Dermis blood vessel endothelial cell (primary cell): Measurements from ENCODE around the gene EDRF1. TPM values are rescaled to one million over a fixed set of nuclear protein-coding genes. Genes with fewer than 3 reads are reported as not detected.

Experiments used
- DNase-seq: peaks from one replicate; pipeline ENCODE4 v3.0.0; 2010
- total RNA-seq: library from RNA; depleted of rRNA; stranded (reverse); fragments of >200 nt; gene quantifications from 2 replicates; pipeline ENCODE4 v1.2.3, GENCODE V29; 2014

EDRF1 gene
- total RNA-seq, 1 donor from 2014 or later = 19.1 TPM

DNA sequence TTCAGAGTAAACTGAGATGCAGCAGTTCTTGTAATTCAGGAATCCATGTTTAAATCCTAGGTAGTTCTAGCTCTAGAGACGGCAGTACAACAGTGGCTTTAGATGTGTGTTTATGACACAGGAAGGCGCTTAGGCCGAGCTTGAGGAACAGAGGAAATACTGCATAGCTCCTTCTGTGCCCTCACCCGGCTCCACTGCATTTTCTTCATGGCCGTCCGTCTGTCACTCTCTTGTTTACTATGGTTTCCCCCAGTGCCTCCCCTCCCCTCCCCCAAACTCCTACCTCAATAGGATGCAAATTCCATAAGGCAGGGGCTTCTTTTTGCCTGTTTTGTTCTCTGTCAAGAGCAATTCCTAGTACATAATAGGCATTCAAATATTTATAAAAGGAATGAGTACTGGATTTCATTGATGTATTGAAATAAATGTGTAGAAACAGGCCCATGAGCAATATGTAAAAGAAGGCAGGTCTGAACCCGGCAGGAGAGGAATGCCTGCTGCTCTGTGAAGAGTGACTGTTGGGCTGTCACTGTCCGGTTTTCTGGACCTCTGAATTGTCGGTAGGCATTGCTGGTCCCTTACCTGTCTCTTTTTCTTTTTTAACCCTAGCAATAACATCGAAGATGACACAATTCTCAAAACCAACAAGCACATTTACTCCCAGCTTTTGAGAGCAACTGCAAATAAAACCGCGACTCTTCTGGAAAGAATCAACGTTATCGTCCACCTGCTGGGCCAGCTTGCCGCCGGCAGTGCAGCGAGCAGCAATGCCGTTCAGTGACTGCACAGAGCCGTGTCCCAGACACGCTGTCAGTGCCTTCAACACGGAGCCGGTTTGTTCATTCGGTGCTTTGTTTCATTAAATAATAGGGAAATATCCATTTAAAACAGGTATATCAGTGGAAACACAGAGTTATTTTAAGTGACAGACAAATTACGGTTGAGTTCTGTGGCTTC is 43.5 kb downstream of the EDRF1 start:
- DNase-seq = no peak

DNA sequence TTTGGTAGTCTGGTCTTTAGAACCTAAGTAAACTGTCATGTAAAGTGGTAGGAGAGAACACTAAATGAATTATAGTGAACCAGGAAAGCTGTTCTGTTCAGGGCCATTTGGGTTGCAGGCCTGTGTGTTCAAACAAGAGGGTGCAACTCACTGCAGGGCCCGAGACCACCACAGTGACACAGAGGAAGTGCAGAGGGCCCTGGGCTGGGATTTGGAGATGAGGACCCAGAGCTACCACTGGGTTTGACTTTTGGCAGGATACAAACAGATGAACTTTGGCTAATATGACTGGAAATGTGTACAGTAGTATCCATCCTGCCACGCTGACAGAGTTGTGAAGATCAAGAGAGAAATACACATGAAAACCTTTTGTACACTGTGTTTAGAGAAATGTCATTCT is 46.3 kb downstream of the EDRF1 start:
- no peak for DNase-seq

DNA sequence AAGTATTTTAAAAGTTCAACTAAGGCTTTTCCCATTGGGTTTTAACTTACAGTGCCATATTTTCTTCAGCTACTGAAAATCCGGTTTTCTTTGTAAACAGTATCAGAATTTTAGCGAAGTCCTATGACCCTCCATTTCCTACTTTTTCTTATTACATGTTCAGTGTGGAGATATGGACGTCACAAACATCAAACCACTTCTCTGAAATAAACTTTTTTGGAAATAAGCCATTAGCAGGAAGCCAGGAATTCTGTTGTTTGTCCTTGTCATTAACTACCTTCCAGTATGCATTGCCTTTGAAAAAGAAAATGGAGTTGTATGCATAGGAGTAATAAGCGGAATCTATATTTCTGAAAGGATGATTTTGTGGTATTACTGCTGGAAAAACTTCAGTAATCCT is 47.0 kb downstream of the EDRF1 start:
- DNase-seq = no peak

DNA sequence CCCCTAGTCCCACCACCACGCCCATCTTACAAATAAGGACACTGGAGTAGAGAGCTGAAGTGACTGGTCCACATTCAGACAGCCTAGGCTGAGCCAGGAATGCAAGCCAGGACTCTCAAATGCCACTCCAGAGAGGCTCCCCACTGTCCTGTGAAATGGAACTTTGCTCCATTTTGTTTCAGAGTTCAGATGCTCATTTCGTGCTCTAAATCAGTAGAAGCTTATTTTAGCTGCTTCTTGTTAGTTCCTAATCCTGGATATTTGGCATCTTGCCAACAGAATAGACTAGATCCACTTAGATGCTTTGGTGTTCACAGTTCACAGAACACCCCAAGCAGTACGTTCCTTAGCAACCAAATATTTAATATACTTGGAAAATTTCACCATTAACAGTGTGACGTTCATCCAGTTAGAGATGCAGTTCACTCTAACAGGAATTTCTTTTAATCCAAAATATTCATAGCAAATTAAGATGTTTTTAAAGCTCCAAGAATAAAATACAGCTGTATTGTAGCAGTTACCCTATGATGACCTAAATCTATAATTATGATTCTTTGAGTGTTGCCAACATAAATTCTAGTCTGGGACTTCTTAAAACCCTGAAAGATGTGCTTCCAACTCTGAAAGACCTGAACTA is 48.8 kb downstream of the EDRF1 start:
- DNase-seq = peak; percentile 19

DNA sequence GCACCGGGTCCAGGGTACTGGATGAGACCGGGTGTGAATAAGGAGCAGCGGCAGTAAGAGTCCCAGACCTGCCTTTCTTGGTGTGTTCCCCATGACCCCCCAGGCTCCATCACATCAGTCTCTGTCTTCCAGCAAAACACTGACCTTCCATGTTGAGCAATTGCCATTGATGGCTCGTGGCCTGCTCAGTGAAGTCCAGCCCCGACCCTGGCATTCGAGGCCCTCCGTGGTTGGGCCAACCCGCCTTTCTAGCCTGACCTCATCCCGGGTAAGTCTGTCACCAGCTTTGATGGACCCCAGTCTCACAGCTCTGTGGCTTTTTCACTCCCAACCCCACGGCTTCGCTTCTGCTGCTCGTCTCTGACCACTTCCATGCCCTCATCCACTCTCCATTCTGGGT is 49.7 kb downstream of the EDRF1 start:
- DNase-seq = no peak

DNA sequence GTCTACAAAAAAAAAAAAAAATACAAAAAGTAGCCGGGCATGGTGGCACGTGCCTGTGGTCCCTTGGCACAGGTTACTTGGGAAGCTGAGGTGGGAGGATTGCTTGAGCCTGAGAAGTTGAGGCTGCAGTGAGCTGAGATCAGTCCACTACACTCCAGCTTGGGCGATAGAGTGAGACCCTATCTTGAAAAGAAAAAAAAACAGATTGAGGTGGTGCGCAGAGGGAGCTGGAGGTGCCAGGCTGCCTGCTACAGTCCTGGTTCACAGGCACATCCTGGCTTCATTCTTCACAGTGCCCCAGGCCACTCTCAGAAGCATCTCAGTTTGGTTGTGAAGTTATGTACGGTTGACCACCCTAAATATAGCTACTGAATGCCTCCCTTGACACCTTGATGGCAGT is 51.3 kb downstream of the EDRF1 start:
- no peak for DNase-seq

DNA sequence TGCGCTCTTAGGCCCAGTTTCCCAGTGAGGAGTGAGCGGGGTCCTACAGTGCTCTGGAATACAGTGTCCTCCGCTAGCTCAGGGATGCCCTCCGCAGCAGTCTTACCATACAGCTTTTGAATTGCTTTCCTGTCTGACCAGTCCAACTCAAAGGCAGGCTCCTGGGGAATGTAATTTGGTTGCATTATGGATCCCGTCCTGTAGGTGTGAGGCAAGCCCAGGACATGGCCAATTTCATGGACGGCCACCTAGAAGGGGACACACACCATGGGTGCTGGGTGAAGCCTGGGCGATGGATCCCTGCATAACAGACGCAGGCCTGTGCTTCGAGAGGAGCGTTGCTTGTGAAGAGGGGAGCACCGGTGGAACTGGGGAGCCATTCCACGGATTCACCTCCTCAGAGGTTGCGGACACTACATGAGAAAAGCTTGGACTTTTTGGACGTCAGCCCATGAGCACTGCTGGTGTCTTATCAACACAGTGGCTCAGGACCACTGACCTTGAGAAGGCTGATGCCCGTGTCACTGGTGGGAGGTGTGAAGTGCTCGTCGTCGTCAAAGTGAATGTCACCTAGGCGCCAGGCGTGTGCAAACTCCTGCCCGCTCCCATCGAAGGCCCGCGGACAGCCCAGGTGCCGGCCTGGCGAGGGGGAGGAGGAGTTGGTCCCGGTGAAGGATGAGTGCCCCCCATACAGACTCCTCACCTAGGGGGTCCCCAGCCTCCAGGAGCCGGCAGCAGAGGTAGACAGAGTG is 52.8 kb downstream of the EDRF1 start:
- no peak for DNase-seq

DNA sequence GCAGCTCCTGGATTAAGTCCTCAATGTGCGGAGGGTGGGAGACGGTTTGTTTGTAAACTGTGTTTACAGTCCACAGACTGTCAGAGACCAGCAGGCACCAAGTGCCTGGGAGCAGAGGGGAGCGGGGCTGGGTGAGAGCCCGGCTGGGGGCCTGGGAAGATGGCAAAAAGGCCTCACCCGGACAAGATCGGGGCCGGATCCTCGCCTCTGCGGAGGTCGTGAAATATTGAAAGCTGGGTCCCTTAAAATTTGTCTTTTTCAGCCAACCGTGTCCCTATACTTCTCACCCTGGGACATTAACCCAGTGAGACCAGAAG is 53.3 kb downstream of the EDRF1 start:
- DNase-seq = no peak

DNA sequence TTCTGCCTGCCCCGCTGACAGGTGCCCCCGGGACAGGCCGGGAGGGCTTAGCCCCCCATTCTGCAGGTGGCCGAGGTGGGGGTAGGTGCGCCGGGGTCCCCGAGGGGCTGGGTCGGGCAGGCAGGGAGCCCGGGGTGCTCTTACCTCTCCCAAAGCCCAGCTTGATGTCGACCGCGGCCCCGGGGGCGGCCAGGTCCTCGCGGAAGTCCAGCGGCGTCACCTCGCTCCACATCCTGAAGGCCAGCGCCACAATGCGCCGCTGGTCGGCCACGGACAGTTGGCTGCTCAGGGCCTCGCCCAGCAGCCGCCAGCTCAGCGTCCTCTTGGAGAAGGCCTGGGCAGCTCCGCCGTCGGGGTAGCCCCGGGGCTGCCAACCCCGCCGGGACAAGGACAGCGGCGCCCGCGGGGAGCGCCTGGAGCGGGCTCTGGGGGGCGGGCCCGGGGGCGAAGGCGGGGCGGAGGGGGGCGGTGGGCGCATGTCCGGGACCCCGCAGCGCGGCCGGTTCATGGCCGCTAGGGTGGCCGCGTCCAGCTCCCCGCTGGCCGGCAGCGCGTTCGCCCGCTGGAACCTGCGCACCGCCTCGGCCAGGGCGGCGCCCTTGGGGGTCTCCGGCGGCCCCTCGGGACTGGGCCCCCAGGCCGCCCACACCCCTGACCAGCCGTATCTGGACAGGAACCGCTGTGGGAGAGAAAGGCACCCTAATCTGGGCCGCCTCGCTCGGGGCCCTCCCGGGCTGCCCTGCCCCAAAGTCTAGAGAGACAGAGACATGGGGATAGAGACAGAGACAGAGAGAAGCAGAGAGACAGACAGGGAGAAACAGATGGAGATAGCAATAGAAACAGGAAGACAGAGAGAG is 54.4 kb downstream of the EDRF1 start:
- DNase-seq = peak; percentile 30

DNA sequence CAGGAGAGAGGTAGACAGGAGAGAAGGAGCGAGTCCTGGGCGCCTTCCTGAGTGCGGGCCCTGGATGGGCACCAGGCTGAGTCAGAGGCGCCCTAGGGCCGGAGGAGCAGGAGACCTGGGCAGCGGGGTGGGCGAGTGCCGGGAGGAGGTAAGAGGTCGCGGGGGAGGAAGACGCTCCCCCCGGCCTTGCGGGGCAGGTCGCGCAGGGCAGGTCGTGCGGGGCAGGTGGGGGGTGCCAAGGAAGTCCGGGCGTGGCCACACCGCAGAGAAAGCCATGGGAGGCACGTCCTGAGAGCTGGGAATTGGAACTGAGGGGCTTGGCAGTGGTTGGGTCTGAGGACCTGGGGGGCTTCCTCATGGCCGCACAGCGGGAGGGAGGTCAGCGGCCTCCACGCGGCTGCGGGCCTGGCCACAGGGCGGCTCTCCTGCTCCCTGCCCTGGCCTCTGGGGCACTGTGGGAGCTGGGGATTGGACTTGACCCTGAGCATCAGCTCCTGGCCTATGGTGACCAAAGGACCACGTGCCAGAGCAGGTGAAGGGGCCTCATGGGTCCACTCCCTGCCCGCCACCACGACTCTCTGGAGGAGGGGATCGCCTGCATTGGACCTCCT is 55.2 kb downstream of the EDRF1 start:
- no peak for DNase-seq

DNA sequence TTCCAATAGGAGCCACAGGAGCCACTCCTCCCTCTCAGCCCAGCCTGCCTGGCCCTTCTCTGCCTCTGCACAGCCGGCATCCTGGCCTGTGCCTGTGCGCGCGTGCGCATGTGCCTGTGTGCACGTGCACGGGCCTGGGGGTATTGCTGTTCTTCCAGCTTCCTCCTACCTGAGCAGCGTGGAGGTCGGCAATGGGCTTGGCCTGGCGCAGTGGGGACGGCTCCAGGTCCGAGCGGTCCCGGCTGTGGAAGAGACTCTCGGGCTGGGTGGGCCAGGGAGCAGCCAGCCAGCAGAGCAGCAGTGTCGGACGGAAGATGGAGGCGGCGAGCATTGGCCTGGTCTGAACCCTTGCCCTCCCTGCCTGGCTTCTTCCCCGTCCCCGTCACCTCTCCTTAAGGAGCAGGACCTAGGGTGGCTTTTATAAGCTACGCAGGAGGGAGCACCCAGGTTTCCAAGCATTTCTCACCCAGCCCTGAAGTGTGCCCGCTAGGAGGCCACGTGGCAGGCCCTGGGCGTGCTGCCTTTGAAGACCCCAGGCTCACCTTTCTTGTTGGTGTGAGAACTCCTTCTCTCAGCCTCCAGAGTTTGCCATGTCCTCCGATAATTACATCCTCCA is 56.1 kb downstream of the EDRF1 start, which contains the start of gene MMP21:
MMP21 (minus strand) TSS at position 331 of the 616 bp plus-strand sequence; CDS start at position 331, 0 bp downstream.
- DNase-seq = no peak

DNA sequence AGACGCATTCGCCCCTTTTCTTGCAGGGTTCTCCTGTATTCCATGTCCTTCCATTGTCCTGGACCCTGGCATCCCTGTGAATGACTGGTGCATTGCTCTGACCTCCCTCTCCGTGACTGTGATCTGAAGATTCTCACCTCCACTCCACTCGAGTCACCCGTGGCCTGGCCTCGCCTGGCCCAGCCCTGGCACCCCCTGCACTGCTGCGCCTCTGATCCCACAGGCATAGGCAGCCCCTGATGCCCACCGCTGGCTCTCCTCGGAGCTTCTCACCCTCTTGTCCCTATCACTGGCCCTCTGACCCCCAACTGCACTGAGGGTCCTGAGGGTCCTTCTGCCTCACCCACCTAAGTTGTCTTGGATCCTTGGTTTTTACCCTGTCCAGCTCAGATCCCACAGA is 58.3 kb downstream of the EDRF1 start:
- DNase-seq = no peak

DNA sequence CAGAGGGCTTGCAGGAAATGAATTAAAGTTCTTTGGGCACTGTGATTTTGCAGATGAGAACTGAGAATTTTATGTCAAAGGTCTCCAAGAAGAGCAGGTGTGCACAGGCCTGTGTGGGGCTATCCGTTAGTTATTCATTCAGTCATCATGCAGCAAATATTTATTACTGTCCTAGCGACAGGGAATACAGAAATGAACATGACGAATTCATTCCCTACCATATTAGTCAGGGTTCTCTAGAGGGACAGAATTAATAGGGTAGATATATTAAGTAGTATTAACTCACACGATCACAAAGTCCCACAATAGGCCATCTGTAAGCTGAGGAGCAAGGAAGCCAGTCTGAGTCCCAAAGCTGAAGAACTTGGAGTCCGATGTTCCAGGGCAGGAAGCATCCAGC is 59.0 kb downstream of the EDRF1 start:
- no peak for DNase-seq

DNA sequence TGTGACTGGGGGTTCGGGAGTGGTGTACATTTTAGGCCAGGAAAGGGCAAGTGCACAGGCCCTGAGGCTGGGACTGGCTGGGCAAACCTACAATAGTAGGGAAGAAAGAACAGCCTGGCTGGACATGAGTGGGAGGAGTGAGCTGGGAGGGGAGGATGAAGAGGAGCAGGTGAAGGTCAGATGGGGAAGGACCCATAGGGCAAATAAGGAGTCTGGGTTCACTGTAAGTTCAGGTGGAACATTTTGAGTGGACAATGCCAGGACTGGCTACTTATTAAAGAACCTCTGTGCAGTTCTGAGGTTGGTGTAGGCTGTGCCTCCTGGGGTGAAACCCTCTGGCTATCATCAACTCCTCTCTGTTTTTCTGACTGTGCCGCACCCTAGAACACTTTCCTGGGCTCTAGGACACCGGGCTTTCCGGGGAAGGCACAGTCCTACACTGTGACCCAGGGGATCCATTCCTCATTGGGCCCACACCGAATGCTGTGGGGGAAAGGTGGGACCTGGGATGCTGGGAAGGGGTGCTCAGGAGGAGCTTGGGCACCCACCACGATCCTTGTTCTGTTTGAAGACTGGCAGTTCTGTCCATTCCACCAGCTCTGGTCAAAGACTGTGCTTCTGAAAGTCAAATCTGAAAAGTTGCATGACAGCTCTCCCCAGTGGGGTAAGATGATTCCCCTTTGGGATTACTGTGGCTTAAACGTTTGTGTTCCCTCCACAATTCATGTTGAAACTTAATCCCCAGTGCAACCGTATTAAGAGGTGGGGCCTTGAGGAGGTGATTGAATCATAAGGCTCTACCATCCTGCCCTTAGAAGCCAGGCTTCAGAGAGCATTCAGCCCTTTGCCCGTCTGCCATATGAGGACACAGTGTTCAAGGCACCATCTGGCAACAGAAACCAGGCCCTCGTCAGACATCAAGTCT is 60.2 kb downstream of the EDRF1 start:
- DNase-seq = no peak

DNA sequence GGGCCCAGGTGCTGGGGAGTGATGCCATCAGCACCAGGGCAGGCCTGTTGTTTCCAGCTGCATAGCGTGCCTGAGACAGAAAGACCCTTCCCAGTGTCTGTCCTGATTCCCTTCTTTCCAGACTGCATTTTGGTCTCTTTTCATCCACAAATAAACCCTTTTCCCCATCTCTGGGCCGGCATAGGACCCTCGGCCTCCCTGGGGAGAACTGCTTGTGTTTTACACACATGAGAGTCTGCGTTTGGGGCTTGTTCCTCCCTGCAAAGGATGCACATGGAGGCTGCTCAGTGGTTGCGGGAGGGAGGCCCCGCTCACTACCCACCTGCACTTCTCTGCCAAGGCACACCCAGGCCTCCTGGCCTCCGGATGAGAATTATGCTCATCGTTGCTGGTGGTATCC is 61.9 kb downstream of the EDRF1 start:
- no peak for DNase-seq

DNA sequence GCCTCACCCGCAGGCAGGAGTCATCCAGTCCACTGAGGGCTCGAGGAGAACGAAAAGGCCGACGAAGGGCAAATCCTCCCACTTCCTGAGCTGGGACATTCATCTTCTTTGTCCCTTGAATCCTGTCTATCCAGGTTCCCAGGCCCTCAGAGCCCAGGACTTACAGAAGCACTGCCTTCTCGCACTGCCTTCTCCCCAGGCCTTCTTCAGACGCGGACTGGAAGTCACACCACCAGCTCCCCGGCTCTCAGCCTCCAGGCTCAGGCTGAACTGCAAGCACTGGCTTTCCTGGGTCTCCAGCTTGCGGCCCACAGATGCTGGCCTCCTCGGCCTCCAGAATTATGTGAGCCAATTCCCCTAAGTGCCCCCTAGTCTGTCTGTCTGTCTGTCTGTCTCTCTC is 62.5 kb downstream of the EDRF1 start:
- DNase-seq = no peak

DNA sequence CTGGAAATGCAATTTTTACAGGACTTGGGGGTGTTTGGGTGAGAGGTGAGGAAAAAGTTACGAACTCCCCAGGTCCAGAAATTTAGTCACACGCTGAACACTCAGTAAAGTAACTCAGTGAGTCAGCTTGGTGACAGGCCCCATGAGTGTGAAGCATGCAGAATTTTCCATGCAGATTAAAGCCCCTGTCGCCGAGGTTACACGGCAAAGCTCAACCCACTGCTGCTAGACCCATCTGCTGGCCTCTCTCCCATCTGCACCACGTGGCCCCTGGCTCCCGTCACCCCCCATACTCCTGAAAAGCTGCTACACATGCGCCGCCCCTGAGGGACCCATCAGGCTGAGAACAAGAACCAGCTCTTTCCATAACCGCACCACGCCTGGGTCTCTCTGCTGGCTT is 63.1 kb downstream of the EDRF1 start:
- DNase-seq = no peak

DNA sequence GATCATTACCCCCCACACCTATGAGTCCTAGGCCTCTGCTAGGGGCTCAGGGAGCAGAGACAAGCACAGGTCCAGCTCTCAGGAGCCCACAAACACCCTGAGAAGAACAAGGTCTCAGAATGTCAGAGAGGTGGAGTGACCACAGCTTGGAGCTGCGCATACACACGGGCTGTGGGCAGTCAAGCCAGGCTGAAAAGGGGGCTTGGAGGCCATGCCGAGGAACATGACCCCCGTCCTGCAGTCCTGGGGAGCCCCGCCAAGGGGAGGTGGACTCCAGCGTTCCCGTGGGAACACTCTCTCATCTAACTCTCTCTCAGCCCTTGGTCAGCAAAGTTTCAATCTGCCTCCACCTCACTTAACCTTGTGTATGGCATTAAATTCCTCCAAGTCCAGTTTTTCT is 63.9 kb downstream of the EDRF1 start:
- no peak for DNase-seq

DNA sequence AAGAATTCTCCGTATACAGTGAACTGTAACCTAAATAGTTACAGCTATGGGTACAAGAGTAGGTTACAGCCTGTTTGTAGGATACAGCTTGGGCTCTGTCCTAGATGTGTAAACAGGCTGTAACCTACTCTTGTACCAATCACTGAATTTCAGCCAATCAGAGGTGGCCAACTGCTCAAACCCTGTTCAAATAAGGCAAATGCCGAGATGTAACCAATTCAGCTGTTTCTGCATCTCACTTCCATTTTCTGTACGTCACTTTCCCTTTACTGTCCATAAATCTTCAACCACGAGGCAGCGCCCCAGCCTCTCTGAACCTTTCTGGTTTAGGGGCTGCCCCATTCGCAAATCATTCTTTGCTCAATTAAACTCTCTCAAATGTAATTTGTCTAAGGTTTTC is 64.4 kb downstream of the EDRF1 start:
- DNase-seq = no peak

DNA sequence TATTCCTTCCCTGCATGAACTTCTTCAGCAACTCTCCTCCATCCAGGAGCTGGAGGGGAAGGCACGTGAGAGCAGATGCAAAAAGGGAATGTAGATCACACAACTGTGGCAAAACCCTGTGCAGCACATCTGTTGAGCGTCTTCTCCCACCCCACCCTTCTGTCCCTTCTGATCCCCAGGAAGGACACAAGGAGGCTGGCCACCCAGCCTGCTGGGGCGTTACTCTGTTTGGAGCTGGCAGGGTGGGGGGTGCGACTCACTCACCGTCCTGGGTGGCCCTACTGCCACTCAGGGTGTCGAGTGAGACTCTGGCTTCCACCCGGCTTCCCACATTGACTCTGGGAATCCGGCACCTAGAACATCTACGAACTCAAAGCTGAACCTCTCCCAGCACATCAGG is 66.3 kb downstream of the EDRF1 start:
- no peak for DNase-seq
